GM21360 (cell line): ENCODE measurements around the gene NOLC1.

Experiments
- ATAC-seq: cut with Tn5 transposase; IDR thresholded peaks from one replicate; pipeline ENCODE4 v1.9.1; 2021; ENCODE audit warnings: mild to moderate bottlenecking, moderate library complexity; ENCODE audit not compliant: unreplicated experiment

The NOLC1 gene

DNA sequence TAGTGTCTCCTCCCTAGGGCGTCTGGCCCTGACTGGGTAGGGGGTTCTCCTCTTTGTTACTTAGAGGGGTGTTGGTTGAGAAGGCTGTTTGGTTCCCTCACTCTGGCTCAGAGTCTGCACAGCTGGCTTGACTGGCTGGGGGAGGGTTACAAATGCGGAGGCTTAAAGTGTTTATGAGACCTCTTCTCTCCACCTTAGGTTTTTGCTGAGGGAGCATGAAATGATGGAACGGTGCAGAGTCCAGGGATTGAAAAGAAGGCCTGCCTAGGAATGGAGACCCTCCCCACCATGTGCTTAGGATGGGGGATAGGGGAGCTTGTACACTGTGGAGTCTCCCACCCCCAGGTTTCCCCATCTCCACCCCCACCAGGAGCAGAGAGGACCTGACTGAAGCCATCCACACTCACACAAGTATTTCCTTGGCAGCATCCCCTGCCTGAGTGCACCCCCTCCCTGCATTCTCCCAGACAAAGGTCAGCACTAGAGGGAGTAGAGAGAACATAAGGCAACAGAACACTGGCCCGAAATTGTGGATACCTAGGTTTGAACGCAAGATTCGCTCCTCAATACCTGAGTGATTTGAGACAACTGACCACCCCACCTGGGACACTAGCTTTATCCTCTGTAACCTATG lies 30.3 kb upstream of the NOLC1 start:
- no peak for ATAC-seq

GRCh38 chr10:102122450-102122849 lies 29.7 kb upstream of the NOLC1 start:
- ATAC-seq: no peak

DNA sequence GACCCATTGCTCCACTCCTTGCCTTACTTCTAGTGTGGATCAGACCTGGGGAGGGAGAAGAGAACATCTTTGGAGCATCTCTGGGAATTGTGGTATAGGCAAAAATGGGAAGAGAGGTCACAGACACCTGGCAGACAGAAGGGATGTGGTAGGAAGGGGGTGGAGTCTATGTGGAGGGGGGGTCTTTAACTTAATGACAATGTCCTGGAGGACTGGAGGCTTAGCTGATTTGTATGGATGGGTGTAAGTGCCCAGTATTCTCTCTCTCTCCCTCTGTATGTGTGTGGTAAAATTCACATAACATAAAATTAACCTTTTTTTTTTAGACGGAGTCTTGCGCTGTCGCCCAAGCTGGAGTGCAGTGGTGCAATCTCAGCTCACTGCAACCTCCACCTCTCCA lies 29.0 kb upstream of the NOLC1 start:
- no peak for ATAC-seq

DNA sequence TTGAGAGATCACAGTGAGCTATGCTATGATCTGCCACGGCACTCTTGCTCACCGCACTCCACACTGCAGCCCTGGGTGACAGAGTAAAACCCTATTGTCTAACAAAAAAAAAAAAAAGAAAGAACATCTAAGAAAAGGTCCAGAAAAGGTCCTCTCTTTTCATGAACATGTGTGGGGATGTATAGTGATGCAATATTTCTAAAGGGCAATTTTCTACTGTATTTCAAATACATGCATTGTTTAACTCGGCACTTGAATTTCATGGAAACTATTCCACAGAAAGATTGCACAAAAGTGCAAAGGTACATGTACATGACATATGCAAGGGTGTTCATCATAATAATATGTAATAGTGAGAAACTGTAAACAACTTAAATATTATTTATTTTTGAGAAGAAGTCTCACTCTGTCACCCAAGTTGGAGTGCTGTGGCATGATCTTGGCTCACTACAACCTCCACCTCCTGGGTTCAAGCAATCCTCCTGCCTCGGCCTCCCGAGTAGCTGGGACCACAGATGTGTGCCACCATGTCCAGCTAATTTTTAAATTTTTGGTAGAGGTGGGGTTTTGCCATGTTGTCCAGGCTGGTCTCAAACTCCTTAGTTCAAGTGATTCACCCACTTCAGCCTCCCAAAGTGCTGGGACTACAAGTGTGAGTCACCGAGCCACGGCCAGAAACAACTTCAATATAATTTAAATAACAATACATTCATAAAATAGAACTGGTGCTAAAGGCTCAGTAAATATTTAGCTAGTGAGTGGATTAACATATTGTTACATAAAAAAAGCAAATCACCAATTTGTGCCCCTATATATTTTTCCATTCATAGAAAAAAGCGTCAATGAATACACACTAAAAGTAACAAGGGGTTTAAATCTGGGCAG lies 20.7 kb upstream of the NOLC1 start:
- ATAC-seq: no peak

DNA sequence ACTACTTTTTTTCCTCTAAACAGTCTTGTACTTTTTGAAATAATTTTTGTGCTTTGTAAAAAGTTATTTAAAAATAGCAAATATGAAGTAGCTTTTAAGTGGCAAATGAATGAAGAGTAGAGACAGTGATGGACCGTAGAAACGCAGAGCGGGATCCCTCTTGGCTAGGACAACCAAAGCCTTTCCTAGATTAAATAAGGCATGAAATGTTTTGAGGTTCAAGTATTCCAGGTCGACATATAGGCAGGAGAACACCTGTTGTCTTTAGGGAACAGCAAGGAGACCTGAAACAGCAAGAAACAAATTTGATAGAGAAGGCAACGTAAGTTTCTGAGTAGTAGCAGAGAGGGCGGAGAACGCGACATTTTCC lies 20.0 kb upstream of the NOLC1 start:
- ATAC-seq: no peak

GRCh38 chr10:102132563-102133372 lies 19.4 kb upstream of the NOLC1 start, which contains the start of gene PPRC1:
PPRC1 (plus strand) TSS chr10:102133040; CDS start chr10:102133069, 29 bp downstream.
- peak; percentile 86 for ATAC-seq

- peak; percentile 12 for ATAC-seq
These were observed 18.6 kb upstream of the NOLC1 start for GRCh38 chr10:102133373-102134195.

DNA sequence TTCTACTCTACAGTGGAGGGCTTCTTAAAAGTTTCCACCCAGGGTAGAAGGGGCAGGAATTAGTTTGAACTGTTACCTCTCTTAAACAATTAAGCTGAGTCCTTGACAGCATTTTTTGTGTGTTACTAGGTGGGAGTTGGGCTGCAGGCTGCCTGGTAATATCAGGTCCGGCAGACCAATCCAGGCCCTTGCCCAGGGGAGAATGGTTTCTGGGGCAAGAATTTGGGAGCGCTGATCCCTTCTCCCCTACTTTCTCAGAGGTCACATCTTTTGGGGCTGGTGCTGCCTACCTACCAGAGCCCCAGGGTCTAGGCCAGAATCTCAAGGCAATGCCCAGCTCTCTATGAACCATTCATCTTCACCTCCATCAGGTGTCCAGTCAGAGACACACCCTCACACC lies 17.8 kb upstream of the NOLC1 start:
- ATAC-seq: no peak

- ATAC-seq: no peak
These were observed 16.1 kb upstream of the NOLC1 start for GRCh38 chr10:102135956-102136526.

DNA sequence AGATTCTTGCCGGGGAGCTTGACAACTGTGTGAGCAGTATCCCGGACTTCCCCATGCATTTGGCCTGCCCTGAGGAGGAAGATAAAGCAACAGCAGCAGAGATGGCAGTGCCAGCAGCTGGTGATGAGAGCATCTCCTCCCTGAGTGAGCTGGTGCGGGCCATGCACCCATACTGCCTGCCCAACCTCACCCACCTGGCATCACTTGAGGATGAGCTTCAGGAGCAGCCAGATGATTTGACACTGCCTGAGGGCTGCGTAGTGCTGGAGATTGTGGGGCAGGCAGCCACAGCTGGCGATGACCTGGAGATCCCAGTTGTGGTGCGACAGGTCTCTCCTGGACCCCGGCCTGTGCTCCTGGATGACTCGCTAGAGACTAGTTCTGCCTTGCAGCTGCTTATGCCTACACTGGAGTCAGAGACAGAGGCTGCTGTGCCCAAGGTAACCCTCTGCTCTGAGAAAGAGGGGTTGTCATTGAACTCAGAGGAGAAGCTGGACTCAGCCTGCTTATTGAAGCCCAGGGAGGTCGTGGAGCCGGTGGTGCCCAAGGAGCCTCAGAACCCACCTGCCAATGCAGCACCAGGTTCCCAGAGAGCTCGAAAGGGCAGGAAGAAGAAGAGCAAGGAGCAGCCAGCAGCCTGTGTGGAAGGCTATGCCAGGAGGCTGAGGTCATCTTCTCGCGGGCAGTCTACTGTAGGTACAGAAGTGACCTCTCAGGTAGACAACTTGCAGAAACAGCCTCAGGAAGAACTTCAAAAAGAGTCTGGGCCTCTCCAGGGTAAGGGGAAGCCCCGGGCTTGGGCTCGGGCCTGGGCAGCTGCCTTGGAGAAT lies 12.7 kb upstream of the NOLC1 start:
- no peak for ATAC-seq

DNA sequence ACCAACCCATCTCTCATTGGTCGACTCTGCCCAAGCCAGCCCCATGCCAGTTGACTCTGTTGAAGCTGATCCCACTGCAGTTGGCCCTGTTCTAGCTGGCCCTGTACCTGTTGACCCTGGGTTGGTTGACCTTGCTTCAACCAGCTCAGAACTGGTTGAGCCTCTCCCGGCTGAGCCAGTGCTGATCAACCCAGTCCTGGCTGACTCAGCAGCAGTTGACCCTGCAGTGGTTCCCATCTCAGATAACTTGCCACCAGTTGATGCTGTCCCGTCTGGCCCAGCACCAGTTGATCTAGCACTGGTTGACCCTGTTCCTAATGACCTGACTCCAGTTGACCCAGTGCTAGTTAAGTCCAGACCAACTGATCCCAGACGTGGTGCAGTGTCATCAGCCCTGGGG lies 12.0 kb upstream of the NOLC1 start:
- ATAC-seq: no peak

DNA sequence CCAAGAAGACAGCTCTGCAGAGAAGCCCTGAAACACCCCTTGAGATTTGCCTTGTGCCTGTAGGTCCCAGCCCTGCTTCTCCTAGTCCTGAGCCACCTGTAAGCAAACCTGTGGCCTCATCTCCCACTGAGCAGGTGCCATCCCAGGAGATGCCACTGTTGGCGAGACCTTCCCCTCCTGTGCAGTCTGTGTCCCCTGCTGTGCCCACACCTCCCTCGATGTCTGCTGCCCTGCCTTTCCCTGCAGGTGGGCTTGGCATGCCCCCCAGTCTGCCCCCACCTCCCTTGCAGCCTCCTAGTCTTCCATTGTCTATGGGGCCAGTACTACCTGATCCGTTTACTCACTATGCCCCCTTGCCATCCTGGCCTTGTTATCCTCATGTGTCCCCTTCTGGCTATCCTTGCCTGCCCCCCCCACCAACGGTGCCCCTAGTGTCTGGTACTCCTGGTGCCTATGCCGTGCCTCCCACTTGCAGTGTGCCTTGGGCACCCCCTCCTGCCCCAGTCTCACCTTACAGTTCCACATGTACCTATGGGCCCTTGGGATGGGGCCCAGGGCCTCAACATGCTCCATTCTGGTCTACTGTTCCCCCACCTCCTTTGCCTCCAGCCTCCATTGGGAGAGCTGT lies 11.2 kb upstream of the NOLC1 start:
- ATAC-seq: no peak

- ATAC-seq: no peak
These were observed 10.5 kb upstream of the NOLC1 start for GRCh38 chr10:102141583-102142107.

GRCh38 chr10:102146971-102147428 lies 5.2 kb upstream of the NOLC1 start:
- no peak for ATAC-seq

DNA sequence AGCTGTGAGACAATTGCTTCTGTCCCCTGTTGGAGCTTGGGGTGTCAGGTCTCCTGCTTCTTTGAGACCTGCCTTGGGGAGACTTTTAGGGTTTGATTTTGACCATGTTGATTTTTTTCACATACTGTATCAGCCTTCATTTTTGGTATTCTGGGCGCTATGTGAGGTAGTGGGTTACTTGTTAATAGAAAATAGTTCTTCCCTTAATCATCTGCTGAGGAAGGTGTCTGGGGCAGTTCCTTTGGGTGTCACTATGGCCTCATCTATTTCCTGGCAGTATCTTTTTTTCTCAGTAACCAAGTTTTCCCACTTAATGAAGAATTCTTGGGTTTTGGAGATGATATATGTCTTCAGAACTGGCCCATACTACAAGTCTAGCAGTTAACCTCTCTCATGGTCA lies 4.6 kb upstream of the NOLC1 start:
- ATAC-seq: no peak

- no peak for ATAC-seq
These were observed 3.9 kb upstream of the NOLC1 start for GRCh38 chr10:102148275-102148674.

GRCh38 chr10:102150970-102151773 lies 1.0 kb upstream of the NOLC1 start:
- ATAC-seq: no peak

DNA sequence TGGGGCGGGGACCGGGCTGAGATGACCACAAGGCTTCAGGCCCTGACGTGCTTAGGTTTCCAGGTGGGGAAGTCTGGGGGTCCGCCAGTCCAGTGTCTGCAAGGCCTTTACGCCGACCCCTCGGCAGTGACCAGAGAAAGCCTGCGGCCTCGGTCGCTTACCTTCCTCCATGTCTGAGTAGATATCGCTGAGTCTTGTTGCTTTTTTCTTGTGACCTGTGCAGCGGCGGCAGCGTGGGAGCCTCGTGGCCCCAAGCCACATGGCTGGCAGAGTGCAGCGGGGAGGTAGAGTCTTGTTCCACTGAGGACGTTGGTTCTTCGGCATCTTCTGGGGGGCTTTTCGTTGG lies 329 bp downstream of the NOLC1 start:
- ATAC-seq: peak; percentile 1
